SU-DHL-6 (cell line): ENCODE data around the gene SRXN1.

Experiments
- H2AFZ ChIP-seq: fragments of 200-600 bp; sonication (generic); 2 replicates; pipeline ENCODE4 v1.6.1; 2014; ENCODE audit warnings: low read depth, mild to moderate bottlenecking, moderate library complexity, mixed read lengths, antibody characterized with exemption, low read length; ENCODE audit not compliant: severe bottlenecking
- H3F3A ChIP-seq: fragments of 200-600 bp; shearing (Covaris generic); 2 replicates; pipeline ENCODE4 v1.6.0; 2016; ENCODE audit warnings: antibody characterized with exemption, mild to moderate bottlenecking; ENCODE audit not compliant: insufficient read depth
- H3K27ac ChIP-seq: fragments of 200-600 bp; sonication (generic); 2 replicates; pipeline ENCODE4 v1.5.1; 2016; ENCODE audit warnings: low read depth, mild to moderate bottlenecking, low read length, moderate library complexity, mixed read lengths
- H3K27me3 ChIP-seq: fragments of 200-600 bp; sonication (generic), shearing (Covaris generic); 2 replicates; pipeline ENCODE4 v1.6.0; 2014; ENCODE audit warnings: mild to moderate bottlenecking, low read length
- H3K36me3 ChIP-seq: fragments of 200-600 bp; sonication (generic); 2 replicates; pipeline ENCODE4 v1.6.1; 2014; ENCODE audit warnings: mild to moderate bottlenecking, low read length, mixed read lengths
- H3K4me2 ChIP-seq: fragments of 300-600, 200-600 bp; shearing (Covaris generic), sonication (generic); 2 replicates; pipeline ENCODE4 v1.6.0; 2014; ENCODE audit warnings: low read length, low read depth, mild to moderate bottlenecking; ENCODE audit not compliant: poor library complexity, severe bottlenecking
- H3K4me3 ChIP-seq: fragments of 200-600 bp; sonication (generic); 2 replicates; pipeline ENCODE4 v1.5.1; 2014; ENCODE audit warnings: antibody characterized with exemption, low read length, mild to moderate bottlenecking, mixed read lengths; ENCODE audit not compliant: insufficient read depth, poor library complexity, severe bottlenecking
- H3K79me2 ChIP-seq: fragments of 200-600 bp; sonication (generic); 2 replicates; pipeline ENCODE4 v1.6.1; 2014; ENCODE audit warnings: mild to moderate bottlenecking, low read length, moderate library complexity; ENCODE audit not compliant: insufficient read depth
- H3K9ac ChIP-seq: fragments of 200-600 bp; sonication (generic); 2 replicates; pipeline ENCODE4 v1.7.0; 2014; ENCODE audit warnings: mild to moderate bottlenecking, low read length
- H3K9me2 ChIP-seq: fragments of 200-600 bp; sonication (generic); replicated peaks from 2 replicates; pipeline ENCODE4 v1.6.1; 2014; ENCODE audit warnings: low read length; ENCODE audit not compliant: insufficient read depth
- H3K9me3 ChIP-seq: fragments of 200-600 bp; sonication (generic); 2 replicates; pipeline ENCODE4 v1.6.1; 2014; ENCODE audit warnings: low read length, mixed read lengths; ENCODE audit not compliant: insufficient read depth
- H4K20me1 ChIP-seq: fragments of 200-600 bp; sonication (generic); 2 replicates; pipeline ENCODE4 v1.6.1; 2014; ENCODE audit warnings: low read depth, mild to moderate bottlenecking, antibody characterized with exemption, low read length, moderate library complexity, mixed read lengths
- CTCF ChIP-seq: fragments of 200-600 bp; sonication (generic); IDR thresholded peaks from one replicate; pipeline ENCODE4 v1.5.1; 2017; ENCODE audit warnings: antibody characterized with exemption, mild to moderate bottlenecking, low read length, moderate library complexity; ENCODE audit not compliant: insufficient read depth, poor library complexity, severe bottlenecking
- EZH2phosphoT487 ChIP-seq: fragments of 200-600 bp; sonication (generic), shearing (Covaris generic); conservative IDR thresholded peaks from 2 replicates; pipeline ENCODE4 v1.6.1; 2018; ENCODE audit warnings: mild to moderate bottlenecking, antibody characterized with exemption, low read length, moderate library complexity, mixed read lengths

Gene SRXN1

GRCh38 chr20:608970-609369, 44.0 kb downstream of the SRXN1 start:
- H2AFZ ChIP-seq, result no peak overlapping the region
- no peak overlapping the region for H3K4me3 ChIP-seq
- H3K9me3 ChIP-seq, result no peaks in the 10 kb centered on the region
- no peaks in the 10 kb centered on the region for H3K79me2 ChIP-seq
- H3K27ac ChIP-seq, result no peak overlapping the region
- H3K4me2 ChIP-seq, result no peak overlapping the region
- H3K9ac ChIP-seq, result no peak overlapping the region
- no peaks in the 10 kb centered on the region for H3K27me3 ChIP-seq
- H3F3A ChIP-seq, result no peaks in the 10 kb centered on the region
- no peaks in the 10 kb centered on the region for H3K9me2 ChIP-seq
- no peaks in the 10 kb centered on the region for H4K20me1 ChIP-seq
- no peaks in the 10 kb centered on the region for H3K36me3 ChIP-seq
- TF ChIP-seq EZH2phosphoT487 (no peak), CTCF (no peak)

- H3K9me2 ChIP-seq, result no peaks in the 10 kb centered on the region
- no peak overlapping the region for H3K4me3 ChIP-seq
- no peaks in the 10 kb centered on the region for H3K9me3 ChIP-seq
- no peak overlapping the region for H3K9ac ChIP-seq
- H3K79me2 ChIP-seq, result no peaks in the 10 kb centered on the region
- H2AFZ ChIP-seq, result no peak overlapping the region
- H3F3A ChIP-seq, result no peaks in the 10 kb centered on the region
- H3K27me3 ChIP-seq, result no peaks in the 10 kb centered on the region
- H3K4me2 ChIP-seq, result no peak overlapping the region
- no peak for TF ChIP-seq EZH2phosphoT487
- no peak for TF ChIP-seq CTCF
- no peaks in the 10 kb centered on the region for H3K36me3 ChIP-seq
- H3K27ac ChIP-seq, result no peak overlapping the region
- H4K20me1 ChIP-seq, result no peaks in the 10 kb centered on the region
Observed at GRCh38 chr20:607476-607875, 45.5 kb downstream of the SRXN1 start.

GRCh38 chr20:605237-605636, 47.8 kb downstream of the SRXN1 start:
- Histone ChIP-seq H3K36me3 (no peaks in the 10 kb centered on the region), H4K20me1 (no peaks in the 10 kb centered on the region), H3K79me2 (no peaks in the 10 kb centered on the region), H3K4me3 (no peak overlapping the region), H3F3A (no peaks in the 10 kb centered on the region), H3K4me2 (no peak overlapping the region), H3K9me3 (no peaks in the 10 kb centered on the region), H3K27ac (no peak overlapping the region), H3K27me3 (no peaks in the 10 kb centered on the region), H2AFZ (no peak overlapping the region), H3K9me2 (no peaks in the 10 kb centered on the region), H3K9ac (no peak overlapping the region)
- TF ChIP-seq EZH2phosphoT487 (no peak), CTCF (no peak)

GRCh38 chr20:603116-603640, 49.8 kb downstream of the SRXN1 start:
- no peak overlapping the region for H3K27ac ChIP-seq
- H3K4me2 ChIP-seq, result no peak overlapping the region
- no peaks in the 10 kb centered on the region for H3K27me3 ChIP-seq
- H3F3A ChIP-seq, result no peaks in the 10 kb centered on the region
- H3K9me2 ChIP-seq, result no peaks in the 10 kb centered on the region
- no peak overlapping the region for H3K4me3 ChIP-seq
- H3K9ac ChIP-seq, result no peak overlapping the region
- H3K9me3 ChIP-seq, result no peaks in the 10 kb centered on the region
- no peak overlapping the region for H2AFZ ChIP-seq
- H3K36me3 ChIP-seq, result no peaks in the 10 kb centered on the region
- no peak for TF ChIP-seq EZH2phosphoT487
- TF ChIP-seq CTCF, result no peak
- no peaks in the 10 kb centered on the region for H4K20me1 ChIP-seq
- no peaks in the 10 kb centered on the region for H3K79me2 ChIP-seq
